IMR-90 (cell line): ENCODE data around the gene KRT74.

Experiments used
- CTCF ChIP-seq: conservative IDR thresholded peaks from 2 replicates; pipeline ENCODE4 v1.5.1; 2012; ENCODE audit warnings: mild to moderate bottlenecking, low read depth, low read length, improper control_type of control experiment
- NFE2L2 ChIP-seq: fragments of 150-350 bp; IDR thresholded peaks from 2 replicates; pipeline ENCODE4 v1.6.1; 2016; ENCODE audit warnings: low read depth, mild to moderate bottlenecking, low read length
- POLR2A ChIP-seq: IDR thresholded peaks from 2 replicates; pipeline ENCODE4 v1.6.1; 2012; ENCODE audit warnings: mild to moderate bottlenecking, low read depth, low read length

- no peak for TF ChIP-seq CTCF
- TF ChIP-seq NFE2L2, result no peak
- no peak for TF ChIP-seq POLR2A
Measured at GRCh38 chr12:52557476-52557875, 16.2 kb downstream of the KRT74 start.
